Fibroblast of lung (primary cell): ENCODE measurements around the gene DLG2.

Experiments
- EZH2 ChIP-seq: IDR thresholded peaks from 2 replicates; pipeline ENCODE4 v1.5.1; 2012; ENCODE audit warnings: low read length, control low read depth, mild to moderate bottlenecking; ENCODE audit errors: missing control alignments
- TF ChIP-seq, protein P1 (sequence below), 2 donors: IDR thresholded peaks in 1 of 2; conservative IDR thresholded peaks in 1 of 2; 1 replicate in 1 of 2; 2 replicates in 1 of 2; pipeline ENCODE4 v1.5.1; 2011 to 2012; ENCODE audit warnings: low read length in 2 of 2, control low read depth in 1 of 2, inconsistent platforms in 1 of 2, low read depth in 1 of 2, mild to moderate bottlenecking in 1 of 2

DNA sequence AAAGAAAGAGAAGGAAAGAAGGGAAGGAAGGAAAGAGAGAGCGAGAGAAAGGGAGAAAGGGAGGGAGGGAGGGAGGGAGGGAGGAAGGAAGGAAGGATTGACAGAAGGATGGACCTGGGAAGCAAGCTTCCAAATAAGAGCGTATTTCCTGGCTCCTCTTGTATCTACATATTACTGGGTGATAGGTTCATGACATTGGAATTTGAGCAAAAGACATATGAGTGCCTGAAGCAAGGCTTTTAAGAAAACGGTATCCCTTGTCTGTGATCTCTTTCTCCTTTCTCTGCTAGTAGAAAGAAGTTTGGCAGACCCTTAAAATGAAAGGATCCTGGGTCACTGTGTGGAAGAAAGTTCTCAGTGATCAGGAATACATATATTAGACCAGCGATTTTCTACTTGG, 1408.8 kb downstream of the DLG2 start:
- TF ChIP-seq, protein P1, sequence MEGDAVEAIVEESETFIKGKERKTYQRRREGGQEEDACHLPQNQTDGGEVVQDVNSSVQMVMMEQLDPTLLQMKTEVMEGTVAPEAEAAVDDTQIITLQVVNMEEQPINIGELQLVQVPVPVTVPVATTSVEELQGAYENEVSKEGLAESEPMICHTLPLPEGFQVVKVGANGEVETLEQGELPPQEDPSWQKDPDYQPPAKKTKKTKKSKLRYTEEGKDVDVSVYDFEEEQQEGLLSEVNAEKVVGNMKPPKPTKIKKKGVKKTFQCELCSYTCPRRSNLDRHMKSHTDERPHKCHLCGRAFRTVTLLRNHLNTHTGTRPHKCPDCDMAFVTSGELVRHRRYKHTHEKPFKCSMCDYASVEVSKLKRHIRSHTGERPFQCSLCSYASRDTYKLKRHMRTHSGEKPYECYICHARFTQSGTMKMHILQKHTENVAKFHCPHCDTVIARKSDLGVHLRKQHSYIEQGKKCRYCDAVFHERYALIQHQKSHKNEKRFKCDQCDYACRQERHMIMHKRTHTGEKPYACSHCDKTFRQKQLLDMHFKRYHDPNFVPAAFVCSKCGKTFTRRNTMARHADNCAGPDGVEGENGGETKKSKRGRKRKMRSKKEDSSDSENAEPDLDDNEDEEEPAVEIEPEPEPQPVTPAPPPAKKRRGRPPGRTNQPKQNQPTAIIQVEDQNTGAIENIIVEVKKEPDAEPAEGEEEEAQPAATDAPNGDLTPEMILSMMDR (conservative IDR thresholded peaks at IDR 0.05 in 1 of 2, IDR thresholded peaks at IDR 0.05 in 1 of 2; ENCODE audit: low read depth in 1 of 2, low read length in 2 of 2), result no peak
- TF ChIP-seq EZH2, result no peak
